Fibroblast of the aortic adventitia (primary cell): ENCODE data around the gene ZNF189. TPM values are rescaled to one million over a fixed set of nuclear protein-coding genes. Genes with fewer than 3 reads are reported as not detected.
A peak's percentile ranks its signal among the peaks of the same experiment; 100 is the strongest.

ENCODE experiments used
- DNase-seq: peaks from one replicate; pipeline ENCODE4 v3.0.0-alpha.2; 2010; ENCODE audit warnings: low read depth
- H3K4me3 ChIP-seq: 2 replicates; pipeline ENCODE4 v1.5.1; 2011; ENCODE audit warnings: low read depth, mild to moderate bottlenecking, control low read depth, low read length, moderate library complexity
- CTCF ChIP-seq: IDR thresholded peaks from 2 replicates; pipeline ENCODE4 v1.5.1; 2011; ENCODE audit warnings: mild to moderate bottlenecking, low read length, control low read depth, inconsistent platforms; ENCODE audit not compliant: insufficient read depth
- total RNA-seq: library from RNA; depleted of rRNA; stranded (reverse); fragments of >200 nt; gene quantifications from 2 replicates; pipeline ENCODE4 v1.2.3, GENCODE V29; 2012; ENCODE audit warnings: low replicate concordance

Gene ZNF189
- total RNA-seq, 1 donor, result 18.3 TPM

GRCh38 chr9:101369286-101369685 is 29.4 kb upstream of the ZNF189 start:
- no peak for TF ChIP-seq CTCF
- H3K4me3 ChIP-seq, result no peak overlapping the region
- peak; percentile 41 for DNase-seq

GRCh38 chr9:101369884-101370531 is 28.6 kb upstream of the ZNF189 start:
- no peak overlapping the region for H3K4me3 ChIP-seq
- DNase-seq, result no peak
- TF ChIP-seq CTCF, result no peak

GRCh38 chr9:101371813-101372212 is 26.8 kb upstream of the ZNF189 start:
- TF ChIP-seq CTCF, result no peak
- H3K4me3 ChIP-seq, result no peak overlapping the region
- no peak for DNase-seq

- TF ChIP-seq CTCF, result no peak
- DNase-seq, result no peak
- no peak overlapping the region for H3K4me3 ChIP-seq
Measured at GRCh38 chr9:101372327-101373118, 26.1 kb upstream of the ZNF189 start.

- DNase-seq, result no peak
- H3K4me3 ChIP-seq, result no peak overlapping the region
- no peak for TF ChIP-seq CTCF
Measured at GRCh38 chr9:101375546-101375945, 23.1 kb upstream of the ZNF189 start.

GRCh38 chr9:101376111-101376848 is 22.4 kb upstream of the ZNF189 start:
- no peak overlapping the region for H3K4me3 ChIP-seq
- DNase-seq, result peak; percentile 75
- TF ChIP-seq CTCF, result no peak
